A673 (cell line): ENCODE measurements around the gene KCNMA1. TPM values are rescaled to one million over a fixed set of nuclear protein-coding genes. Genes with fewer than 3 reads are reported as not detected.

Experiments
- BruUV-seq: library from RNA; stranded (reverse); fragments of 400-500 nt; replicated peaks from 2 replicates; lab custom pipeline; 2021; lab: Mats Ljungman, UMichigan
- CTCF ChIA-PET: fragments of 300-600 bp; sonication (Branson Sonifier 250); formaldehyde crosslinking; loops from one replicate; lab custom pipeline; 2022; ENCODE audit warnings: antibody characterized with exemption; lab: Charles Lee
- POLR2A ChIA-PET: fragments of 300-600 bp; sonication (Branson Sonifier 250); formaldehyde crosslinking; loops from one replicate; lab custom pipeline; 2022; ENCODE audit warnings: antibody characterized with exemption; ENCODE audit not compliant: low non-redundant PET; lab: Charles Lee
- DNase-seq: peaks from one replicate; pipeline ENCODE4 v3.0.0-alpha.2; 2015; ENCODE audit warnings: low spot score
- H3K27ac ChIP-seq: fragments of 200-600 bp; sonication (generic); 2 replicates; pipeline ENCODE4 v1.5.1; 2016; ENCODE audit warnings: mixed run types, low read depth, mild to moderate bottlenecking, mixed read lengths, antibody characterized with exemption, low read length; ENCODE audit not compliant: poor library complexity, severe bottlenecking
- H3K27me3 ChIP-seq: fragments of 200-600 bp; sonication (generic); replicated peaks from 2 replicates; pipeline ENCODE4 v1.6.1; 2017; ENCODE audit warnings: mixed run types, low read depth, mild to moderate bottlenecking, mixed read lengths, antibody characterized with exemption, low read length; ENCODE audit not compliant: insufficient read depth, poor library complexity
- H3K36me3 ChIP-seq: fragments of 200-600 bp; sonication (generic); 2 replicates; pipeline ENCODE4 v1.6.1; 2016; ENCODE audit warnings: mixed run types, mild to moderate bottlenecking, mixed read lengths, antibody characterized with exemption, low read length; ENCODE audit not compliant: insufficient read depth, poor library complexity, severe bottlenecking
- H3K4me1 ChIP-seq: fragments of 200-600 bp; sonication (generic); 2 replicates; pipeline ENCODE4 v1.6.1; 2017; ENCODE audit warnings: mixed run types, mild to moderate bottlenecking, mixed read lengths, antibody characterized with exemption, low read length; ENCODE audit not compliant: insufficient read depth, poor library complexity, severe bottlenecking
- H3K4me3 ChIP-seq: fragments of 200-600 bp; sonication (generic); 2 replicates; pipeline ENCODE4 v1.5.1; 2016; ENCODE audit warnings: low read depth, mixed run types, mild to moderate bottlenecking, mixed read lengths, low read length; ENCODE audit not compliant: poor library complexity, severe bottlenecking
- H3K9me3 ChIP-seq: fragments of 200-600 bp; sonication (generic); 2 replicates; pipeline ENCODE4 v1.6.1; 2016; ENCODE audit warnings: mixed run types, low read depth, mild to moderate bottlenecking, mixed read lengths, antibody characterized with exemption, low read length; ENCODE audit not compliant: poor library complexity, severe bottlenecking
- CTCF ChIP-seq: fragments of 300-800, 200-600 bp; sonication (generic); conservative IDR thresholded peaks from 2 replicates; pipeline ENCODE4 v1.5.1; 2017; ENCODE audit warnings: low read depth, mild to moderate bottlenecking, antibody characterized with exemption, low read length, moderate library complexity, mixed read lengths
- EZH2 ChIP-seq: fragments of 200-600 bp; sonication (generic); IDR thresholded peaks from 2 replicates; pipeline ENCODE4 v1.6.1; 2017; ENCODE audit warnings: borderline replicate concordance, low read depth, mild to moderate bottlenecking, mixed read lengths, antibody characterized with exemption, low read length; ENCODE audit not compliant: poor library complexity, severe bottlenecking
- intact Hi-C: fragments of 100-400 bp; cut with micrococcal nuclease; formaldehyde crosslinking; loops from one replicate; pipeline ENCODE4 v1.10.0; 2022; ENCODE audit not compliant: unreplicated experiment
- total RNA-seq: library from RNA; stranded (reverse); gene quantifications from 2 replicates; pipeline ENCODE4 v1.2.3, GENCODE V29; 2021

The KCNMA1 gene
- total RNA-seq, 1 experiment from 2014 or later = 0.84 TPM

- TF ChIP-seq EZH2 (no peak), CTCF (no peak)
- POLR2A ChIA-PET = interaction anchor here (0.6 kb wide), 1 partner anchor 1314 kb away, joined by 7 read pairs; no protein-coding TSS in a partner anchor
- Histone ChIP-seq H3K4me3 (no peak overlapping the region), H3K36me3 (no peaks in the 10 kb centered on the region), H3K27ac (no peak overlapping the region), H3K27me3 (peaks cover 7% of the 10 kb centered on the region), H3K9me3 (no peaks in the 10 kb centered on the region), H3K4me1 (no peaks in the 10 kb centered on the region)
- no TSS peak for BruUV-seq
- no peak for DNase-seq
- CTCF ChIA-PET = no interaction called here
- intact Hi-C loops = no loop called here
These were observed 250.8 kb downstream of the KCNMA1 start for GRCh38 chr10:77386838-77387237.

- Histone ChIP-seq H3K27me3 (peaks cover 7% of the 10 kb centered on the region), H3K27ac (no peak overlapping the region), H3K4me3 (no peak overlapping the region), H3K9me3 (no peaks in the 10 kb centered on the region), H3K4me1 (no peaks in the 10 kb centered on the region), H3K36me3 (no peaks in the 10 kb centered on the region)
- no peak for TF ChIP-seq CTCF
- no peak for TF ChIP-seq EZH2
- CTCF ChIA-PET = no interaction called here
- no TSS peak for BruUV-seq
- DNase-seq = no peak
- intact Hi-C loops = no loop called here
- POLR2A ChIA-PET = no interaction called here
These were observed 251.2 kb downstream of the KCNMA1 start for GRCh38 chr10:77386365-77386764.

- TF ChIP-seq EZH2 (no peak), CTCF (no peak)
- DNase-seq = no peak
- intact Hi-C loops = no loop called here
- Histone ChIP-seq H3K4me1 (no peaks in the 10 kb centered on the region), H3K36me3 (no peaks in the 10 kb centered on the region), H3K27me3 (peaks cover 10% of the 10 kb centered on the region), H3K4me3 (no peak overlapping the region), H3K9me3 (no peaks in the 10 kb centered on the region), H3K27ac (no peak overlapping the region)
- ChIA-PET CTCF (no interaction called here), POLR2A (no interaction called here)
- no TSS peak for BruUV-seq
These were observed 252.3 kb downstream of the KCNMA1 start for GRCh38 chr10:77385315-77385714.
